Measurements from ENCODE around the gene TYW5.

TYW5 gene

DNA sequence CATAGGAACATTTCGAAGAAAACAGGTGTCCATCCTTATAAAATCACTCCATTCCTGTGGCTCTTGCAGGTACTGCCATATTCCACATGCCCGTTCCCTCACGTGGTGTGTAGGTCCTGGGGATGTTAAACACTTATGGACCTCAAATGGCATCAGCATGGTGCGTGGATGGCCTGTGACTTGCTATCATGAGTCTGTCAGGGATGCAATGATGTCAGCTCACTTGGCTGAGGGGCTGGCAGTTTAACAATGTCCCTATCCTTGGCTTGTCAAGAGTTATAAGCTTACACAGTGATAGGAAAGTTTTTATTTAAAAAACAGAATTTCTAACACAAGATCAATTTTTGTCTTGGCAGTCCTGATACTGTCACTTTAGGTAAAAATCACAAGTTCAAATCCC, 28.9 kb upstream of the TYW5 start:
- TF ChIP-seq POLR2A (IDR thresholded peaks at IDR 0.05; ENCODE audit: low read length): no peak
- TF ChIP-seq GATA1 (IDR thresholded peaks at IDR 0.05; ENCODE audit: low read depth, low read length): no peak
- no peak for DNase-seq

GRCh38 chr2:199983534-199983933, 28.2 kb upstream of the TYW5 start:
- no peak for DNase-seq

DNA sequence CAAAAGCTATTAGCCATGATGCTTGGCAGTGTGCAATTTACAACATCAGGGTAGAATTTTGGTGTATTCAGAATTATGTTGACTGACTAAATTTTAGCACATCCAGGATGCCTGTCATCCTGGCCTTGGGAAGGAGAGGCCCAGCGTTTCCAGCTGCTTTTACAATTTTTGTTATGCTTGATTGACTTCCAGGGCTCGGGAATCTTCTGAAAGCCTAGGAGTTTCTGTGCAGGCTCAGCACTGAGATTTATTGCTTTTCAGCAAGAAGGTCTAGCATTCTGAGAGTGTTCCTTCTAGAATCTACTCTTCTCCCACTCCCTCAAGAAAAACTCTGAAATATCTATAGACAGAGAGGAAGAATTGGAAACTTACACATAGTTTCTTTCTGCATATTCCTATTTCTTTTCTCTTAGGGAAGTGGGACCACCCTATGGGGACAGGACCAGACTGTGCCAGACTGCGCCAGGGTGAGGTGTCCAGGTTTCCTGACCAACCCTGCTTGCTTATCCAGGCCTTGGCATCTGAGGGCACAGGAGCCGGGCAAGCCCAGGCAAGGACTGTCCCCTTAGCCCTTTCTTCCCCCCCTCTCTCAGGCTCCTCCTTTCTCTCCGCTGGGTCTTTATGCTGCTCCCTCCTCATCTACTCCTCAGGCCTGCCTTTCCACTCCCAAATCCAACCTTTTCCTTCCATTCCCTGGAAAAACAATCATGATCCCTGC, 27.0 kb upstream of the TYW5 start:
- TF ChIP-seq POLR2A (IDR thresholded peaks at IDR 0.05; ENCODE audit: low read length): no peak
- no peak for TF ChIP-seq GATA1 (IDR thresholded peaks at IDR 0.05; ENCODE audit: low read depth, low read length)
- no peak for DNase-seq

More at GRCh38 chr2:199983534-199983933, 28.2 kb upstream of the TYW5 start:
- TF ChIP-seq POLR2A (IDR thresholded peaks at IDR 0.05; ENCODE audit: low read length) (no peak), GATA1 (IDR thresholded peaks at IDR 0.05; ENCODE audit: low read depth, low read length) (no peak)

- DNase-seq: peak; percentile 72 to 83
- TF ChIP-seq POLR2A (IDR thresholded peaks at IDR 0.05; ENCODE audit: low read length): no peak
- TF ChIP-seq GATA1 (IDR thresholded peaks at IDR 0.05; ENCODE audit: low read depth, low read length): no peak
Measured at GRCh38 chr2:199979832-199980628, 24.7 kb upstream of the TYW5 start.

DNA sequence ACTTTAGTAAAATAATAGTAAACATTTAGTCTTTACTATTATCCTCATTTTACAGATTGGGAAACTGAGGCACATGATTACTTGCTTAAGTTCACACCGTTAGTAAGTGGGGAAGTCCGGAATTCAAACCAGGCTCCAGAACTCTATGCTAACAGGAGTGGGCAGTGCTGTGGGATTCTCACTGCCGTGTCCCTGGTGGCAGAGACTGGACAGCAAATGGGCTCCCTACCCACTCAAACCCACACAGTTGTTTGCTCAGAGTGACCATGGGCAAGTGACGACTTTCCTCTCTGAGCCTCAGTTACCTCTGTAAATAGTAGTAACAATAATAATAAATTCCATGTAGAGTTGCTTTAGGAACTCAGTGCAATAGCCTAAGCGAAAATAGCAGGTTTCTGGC, 24.1 kb upstream of the TYW5 start:
- DNase-seq: no peak
- no peak for TF ChIP-seq GATA1 (IDR thresholded peaks at IDR 0.05; ENCODE audit: low read depth, low read length)
- TF ChIP-seq POLR2A (IDR thresholded peaks at IDR 0.05; ENCODE audit: low read length): no peak

- peak in 1 of 2 experiments; percentile 18 for DNase-seq
- TF ChIP-seq GATA1 (IDR thresholded peaks at IDR 0.05; ENCODE audit: low read depth, low read length) (no peak), POLR2A (IDR thresholded peaks at IDR 0.05; ENCODE audit: low read length) (no peak)
Measured at GRCh38 chr2:199977984-199978415, 22.7 kb upstream of the TYW5 start.

GRCh38 chr2:199975273-199975895, 20.1 kb upstream of the TYW5 start:
- peak in 1 of 2 experiments; percentile 58 for DNase-seq
- TF ChIP-seq GATA1 (IDR thresholded peaks at IDR 0.05; ENCODE audit: low read depth, low read length): no peak
- no peak for TF ChIP-seq POLR2A (IDR thresholded peaks at IDR 0.05; ENCODE audit: low read length)

DNA sequence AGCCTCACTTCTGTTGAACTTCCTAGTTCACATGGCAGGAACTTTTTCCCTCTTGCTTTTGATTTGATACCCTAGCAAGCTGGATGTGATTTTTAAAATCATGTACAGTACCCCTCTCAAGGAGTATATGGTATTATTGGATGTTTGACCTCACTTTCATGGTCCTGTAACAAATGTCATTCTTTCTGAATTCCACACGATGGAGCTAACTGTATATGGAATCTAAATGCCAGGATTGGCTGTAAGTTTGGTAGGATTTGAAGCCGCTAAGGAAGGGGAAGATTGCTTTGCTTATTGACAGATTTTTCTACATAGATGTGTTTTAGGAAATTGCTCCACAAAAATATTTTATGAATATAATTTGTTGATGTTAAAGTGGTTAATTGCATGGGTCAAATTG, 18.4 kb upstream of the TYW5 start:
- TF ChIP-seq POLR2A (IDR thresholded peaks at IDR 0.05; ENCODE audit: low read length) (no peak), GATA1 (IDR thresholded peaks at IDR 0.05; ENCODE audit: low read depth, low read length) (no peak)
- DNase-seq: peak; percentile 21 to 42

- no peak for TF ChIP-seq POLR2A (IDR thresholded peaks at IDR 0.05; ENCODE audit: low read length)
- no peak for TF ChIP-seq GATA1 (IDR thresholded peaks at IDR 0.05; ENCODE audit: low read depth, low read length)
Measured at GRCh38 chr2:199972088-199972626, 16.9 kb upstream of the TYW5 start.

GRCh38 chr2:199968126-199968525, 12.8 kb upstream of the TYW5 start:
- no peak for DNase-seq
- TF ChIP-seq GATA1 (IDR thresholded peaks at IDR 0.05; ENCODE audit: low read depth, low read length) (no peak), POLR2A (IDR thresholded peaks at IDR 0.05; ENCODE audit: low read length) (no peak)

More at GRCh38 chr2:199972088-199972626, 16.9 kb upstream of the TYW5 start:
- DNase-seq: no peak

GRCh38 chr2:199966976-199967375, 11.7 kb upstream of the TYW5 start:
- TF ChIP-seq POLR2A (IDR thresholded peaks at IDR 0.05; ENCODE audit: low read length) (no peak), GATA1 (IDR thresholded peaks at IDR 0.05; ENCODE audit: low read depth, low read length) (no peak)
- no peak for DNase-seq

DNA sequence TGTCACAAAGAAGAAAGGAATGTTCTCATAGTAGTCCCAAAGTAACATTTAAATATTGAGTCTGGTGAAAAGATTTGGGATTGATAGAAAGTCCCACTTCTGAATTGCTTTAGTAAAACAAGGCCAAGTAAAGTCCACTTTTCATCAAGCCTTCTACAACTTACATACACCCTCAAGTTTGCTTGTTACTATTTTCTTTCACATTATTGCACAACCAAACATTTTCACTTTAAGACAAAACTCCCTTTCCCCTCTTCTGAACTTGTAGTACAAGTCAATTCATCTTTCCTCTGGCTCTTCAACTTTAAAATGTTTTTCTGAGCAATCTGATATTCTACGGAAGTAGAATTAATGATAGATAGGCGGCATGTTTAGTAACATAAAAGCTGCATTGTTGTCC, 11.1 kb upstream of the TYW5 start:
- no peak for TF ChIP-seq POLR2A (IDR thresholded peaks at IDR 0.05; ENCODE audit: low read length)
- TF ChIP-seq GATA1 (IDR thresholded peaks at IDR 0.05; ENCODE audit: low read depth, low read length): no peak
- no peak for DNase-seq

GRCh38 chr2:199962203-199962602, 6.9 kb upstream of the TYW5 start:
- TF ChIP-seq POLR2A (IDR thresholded peaks at IDR 0.05; ENCODE audit: low read length): no peak
- no peak for TF ChIP-seq GATA1 (IDR thresholded peaks at IDR 0.05; ENCODE audit: low read depth, low read length)
- no peak for DNase-seq

GRCh38 chr2:199958014-199958413, 2.7 kb upstream of the TYW5 start:
- no peak for DNase-seq
- no peak for TF ChIP-seq POLR2A (IDR thresholded peaks at IDR 0.05; ENCODE audit: low read length)
- TF ChIP-seq GATA1 (IDR thresholded peaks at IDR 0.05; ENCODE audit: low read depth, low read length): no peak

All from erythroblast (primary cell).